AG04450 (cell line): ENCODE measurements around the gene PRR14L. TPM values are rescaled to one million over a fixed set of nuclear protein-coding genes. Genes with fewer than 3 reads are reported as not detected.

ENCODE experiments used
- CTCF ChIA-PET: fragments of 300-600, 350-600 bp; formaldehyde crosslinking; extraction: SDS; loops from one replicate; lab custom pipeline; 2022; ENCODE audit warnings: antibody characterized with exemption, inconsistent platforms; lab: Charles Lee
- POLR2A ChIA-PET: fragments of 350-600 bp; formaldehyde crosslinking; extraction: SDS; loops from one replicate; lab custom pipeline; 2021; ENCODE audit warnings: antibody characterized with exemption, inconsistent platforms; lab: Yijun Ruan, JAX
- DNase-seq: peaks from one replicate; pipeline ENCODE4 v3.0.0-alpha.2; 2011; ENCODE audit warnings: low read depth, low spot score
- H3K27ac ChIP-seq: one replicate; pipeline ENCODE4 v1.5.1; 2012; ENCODE audit warnings: low read depth, low read length, control low read depth
- H3K27me3 ChIP-seq: one replicate; pipeline ENCODE4 v1.6.0; 2012; ENCODE audit warnings: low read length; ENCODE audit not compliant: control insufficient read depth, insufficient read depth
- H3K4me3 ChIP-seq: 2 replicates; pipeline ENCODE4 v1.5.1; 2011; ENCODE audit warnings: mild to moderate bottlenecking, low read depth, low read length, control low read depth
- H3K9me3 ChIP-seq: 2 replicates; pipeline ENCODE4 v1.5.1; 2012; ENCODE audit warnings: low read length; ENCODE audit not compliant: control insufficient read depth, insufficient read depth
- CTCF ChIP-seq: IDR thresholded peaks from 2 replicates; pipeline ENCODE4 v1.5.1; 2011; ENCODE audit warnings: low read depth, low read length, control low read depth, inconsistent platforms
- polyA plus RNA-seq: library from polyadenylated mRNA; depleted of rRNA; stranded (reverse); fragments of >200 nt; gene quantifications from 2 replicates; pipeline ENCODE4 v1.2.3, GENCODE V29; 2011

The PRR14L gene
- polyA plus RNA-seq, 1 experiment, result 16.3 TPM

- H3K27me3 ChIP-seq, result no peaks in the 10 kb centered on the region
- ChIA-PET POLR2A (no interaction called here), CTCF (interaction anchor here (0.7 kb wide), 1 partner anchor 54 kb away, joined by 3 read pairs; no protein-coding TSS in a partner anchor)
- no peaks in the 10 kb centered on the region for H3K9me3 ChIP-seq
- no peak for DNase-seq
- no peak for TF ChIP-seq CTCF
- H3K27ac ChIP-seq, result no peak overlapping the region
- no peak overlapping the region for H3K4me3 ChIP-seq
These were observed 58.5 kb downstream of the PRR14L start for GRCh38 chr22:31691408-31691807.

GRCh38 chr22:31683181-31684105 is 66.5 kb downstream of the PRR14L start:
- no peak overlapping the region for H3K4me3 ChIP-seq
- peak overlapping the region; percentile 47 for H3K27ac ChIP-seq
- no peaks in the 10 kb centered on the region for H3K9me3 ChIP-seq
- POLR2A ChIA-PET, result no interaction called here
- H3K27me3 ChIP-seq, result no peaks in the 10 kb centered on the region
- no peak for DNase-seq
- CTCF ChIA-PET, result interaction anchor here (0.8 to 2.1 kb wide), 2 partner anchors 17 to 278 kb away, joined by 3 to 11 read pairs; no protein-coding TSS in a partner anchor
- no peak for TF ChIP-seq CTCF

- CTCF ChIA-PET, result interaction anchor here (0.5 to 2.1 kb wide), 3 partner anchors 15 to 279 kb away, joined by 3 to 11 read pairs (median 3); no protein-coding TSS in a partner anchor
- DNase-seq, result no peak
- TF ChIP-seq CTCF, result no peak
- Histone ChIP-seq H3K27me3 (no peaks in the 10 kb centered on the region), H3K4me3 (no peak overlapping the region), H3K9me3 (no peaks in the 10 kb centered on the region), H3K27ac (peak overlapping the region; percentile 63)
- POLR2A ChIA-PET, result no interaction called here
These were observed 67.2 kb downstream of the PRR14L start for GRCh38 chr22:31682751-31683150.

GRCh38 chr22:31681349-31682345 is 68.3 kb downstream of the PRR14L start:
- Histone ChIP-seq H3K9me3 (peaks cover 2% of the 10 kb centered on the region; the same call in 1 of the 2 replicates), H3K27ac (peak overlapping the region; percentile 83), H3K4me3 (no peak overlapping the region), H3K27me3 (no peaks in the 10 kb centered on the region)
- no peak for TF ChIP-seq CTCF
- DNase-seq, result no peak
- ChIA-PET POLR2A (no interaction called here), CTCF (interaction anchor here (0.5 to 2.1 kb wide), 5 partner anchors 16 to 289 kb away, joined by 3 to 11 read pairs (median 7); no protein-coding TSS in a partner anchor)
